Activated T-cell treated with anti-CD3 and anti-CD28 coated beads, Interleukin-2, amount 50 U/mL, for 4 hours (primary cell): ENCODE data around the gene PLA2G15. TPM values are rescaled to one million over a fixed set of nuclear protein-coding genes. Genes with fewer than 3 reads are reported as not detected.
"Not testable (repeated sequence)": the region's sequence is repeated elsewhere in the genome, so short reads cannot be mapped to it uniquely, and the experiment has no call there.

Experiments used
- ATAC-seq, 2 donors: fragments of 200-7000 bp; cut with Tn5 transposase; one replicate each; pipeline ENCODE4 v1.10.0; 2021
- DNase-seq: peaks from one replicate; pipeline ENCODE4 v3.0.0-alpha.2; 2020
- H3K27me3 Mint-ChIP-seq: one replicate; pipeline ENCODE4 v1.8.0; 2021; ENCODE audit warnings: low read depth, mixed read lengths
- H3K36me3 Mint-ChIP-seq: one replicate; pipeline ENCODE4 v1.8.0; 2022; ENCODE audit warnings: mixed read lengths; ENCODE audit not compliant: insufficient read depth
- H3K4me1 Mint-ChIP-seq: one replicate; pipeline ENCODE4 v1.8.0; 2021; ENCODE audit warnings: low read depth, mixed read lengths
- H3K4me3 Mint-ChIP-seq: one replicate; pipeline ENCODE4 v1.8.0; 2021; ENCODE audit warnings: mild to moderate bottlenecking, moderate library complexity, mixed read lengths
- H3K9me3 Mint-ChIP-seq: one replicate; pipeline ENCODE4 v1.8.0; 2021; ENCODE audit warnings: mixed read lengths
- total RNA-seq, 3 donors: library from RNA; stranded (reverse); gene quantifications; one replicate each; pipeline ENCODE4 v1.2.1, GENCODE V29; 2021

Gene PLA2G15
- total RNA-seq, 3 donors from 2014 or later: 7.4 to 11.0 (median 7.9) TPM

- Mint-ChIP-seq H3K4me3 (peak overlapping the region; percentile 62), H3K36me3 (peaks cover 62% of the 10 kb centered on the region), H3K4me1 (peaks cover 99% of the 10 kb centered on the region), H3K9me3 (no peaks in the 10 kb centered on the region), H3K27me3 (no peaks in the 10 kb centered on the region)
- DNase-seq: no peak
- peak; percentile 15 to 32 for ATAC-seq
Measured at GRCh38 chr16:68286153-68287074, 41.2 kb downstream of the PLA2G15 start.

GRCh38 chr16:68287276-68288251 is 42.4 kb downstream of the PLA2G15 start:
- peaks cover 58% of the 10 kb centered on the region for H3K36me3 Mint-ChIP-seq
- peak; percentile 8 to 15 for ATAC-seq
- peak overlapping the region; percentile 47 for H3K4me3 Mint-ChIP-seq
- peak; percentile 27 for DNase-seq
- H3K27me3 Mint-ChIP-seq: no peaks in the 10 kb centered on the region
- peaks cover 98% of the 10 kb centered on the region for H3K4me1 Mint-ChIP-seq
- H3K9me3 Mint-ChIP-seq: no peaks in the 10 kb centered on the region

DNA sequence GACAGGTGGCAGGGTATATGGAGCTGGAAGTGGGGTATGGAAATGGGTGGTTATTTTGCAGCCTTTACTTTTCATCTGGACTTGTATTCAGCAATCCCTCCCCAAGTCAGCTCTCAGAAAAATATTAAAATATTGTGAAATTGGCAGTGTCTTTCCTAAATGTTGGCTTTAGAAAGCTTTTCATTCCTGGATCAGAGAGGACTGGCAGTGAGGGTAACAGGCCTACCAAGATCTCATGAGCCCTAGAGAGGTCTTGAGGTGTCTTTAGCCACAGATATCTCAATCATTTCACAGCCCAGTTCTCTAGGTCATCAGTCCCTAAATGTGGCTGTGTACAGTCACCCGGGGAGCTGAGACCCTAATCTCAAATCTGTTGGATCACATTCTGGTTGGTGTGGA is 43.1 kb downstream of the PLA2G15 start:
- H3K4me1 Mint-ChIP-seq: peaks cover 95% of the 10 kb centered on the region
- peaks cover 57% of the 10 kb centered on the region for H3K36me3 Mint-ChIP-seq
- no peak for DNase-seq
- no peak for ATAC-seq
- H3K9me3 Mint-ChIP-seq: no peaks in the 10 kb centered on the region
- H3K4me3 Mint-ChIP-seq: no peak overlapping the region
- no peaks in the 10 kb centered on the region for H3K27me3 Mint-ChIP-seq

DNA sequence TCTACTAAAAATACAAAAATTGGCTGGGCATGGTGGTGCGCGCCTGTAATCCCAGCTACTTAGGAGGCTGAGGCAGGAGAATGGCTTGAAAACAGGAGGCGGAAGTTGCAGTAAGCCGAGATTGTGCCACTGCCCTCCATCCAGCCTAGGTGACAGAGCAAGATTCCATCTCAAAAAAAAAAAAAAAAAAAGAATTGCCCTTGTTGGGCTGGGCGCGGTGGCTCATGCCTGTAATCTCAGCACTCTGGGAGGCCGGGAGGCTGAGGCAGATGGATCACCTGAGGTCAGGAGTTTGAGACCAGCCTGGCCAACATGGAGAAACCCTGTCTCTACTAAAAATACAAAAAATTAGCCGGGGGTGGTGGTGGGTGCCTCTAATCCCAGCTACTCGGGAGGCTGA is 43.6 kb downstream of the PLA2G15 start:
- not testable (repeated sequence) for ATAC-seq, H3K4me3 Mint-ChIP-seq, DNase-seq, H3K9me3 Mint-ChIP-seq, H3K27me3 Mint-ChIP-seq
- Mint-ChIP-seq H3K36me3 (peaks cover 57% of the 10 kb centered on the region), H3K4me1 (peaks cover 95% of the 10 kb centered on the region)

GRCh38 chr16:68289202-68289601 is 44.0 kb downstream of the PLA2G15 start:
- DNase-seq: no peak
- H3K36me3 Mint-ChIP-seq: peaks cover 59% of the 10 kb centered on the region
- H3K4me3 Mint-ChIP-seq: peak overlapping the region; percentile 25
- no peaks in the 10 kb centered on the region for H3K9me3 Mint-ChIP-seq
- no peaks in the 10 kb centered on the region for H3K27me3 Mint-ChIP-seq
- ATAC-seq: no peak
- H3K4me1 Mint-ChIP-seq: peaks cover 93% of the 10 kb centered on the region

DNA sequence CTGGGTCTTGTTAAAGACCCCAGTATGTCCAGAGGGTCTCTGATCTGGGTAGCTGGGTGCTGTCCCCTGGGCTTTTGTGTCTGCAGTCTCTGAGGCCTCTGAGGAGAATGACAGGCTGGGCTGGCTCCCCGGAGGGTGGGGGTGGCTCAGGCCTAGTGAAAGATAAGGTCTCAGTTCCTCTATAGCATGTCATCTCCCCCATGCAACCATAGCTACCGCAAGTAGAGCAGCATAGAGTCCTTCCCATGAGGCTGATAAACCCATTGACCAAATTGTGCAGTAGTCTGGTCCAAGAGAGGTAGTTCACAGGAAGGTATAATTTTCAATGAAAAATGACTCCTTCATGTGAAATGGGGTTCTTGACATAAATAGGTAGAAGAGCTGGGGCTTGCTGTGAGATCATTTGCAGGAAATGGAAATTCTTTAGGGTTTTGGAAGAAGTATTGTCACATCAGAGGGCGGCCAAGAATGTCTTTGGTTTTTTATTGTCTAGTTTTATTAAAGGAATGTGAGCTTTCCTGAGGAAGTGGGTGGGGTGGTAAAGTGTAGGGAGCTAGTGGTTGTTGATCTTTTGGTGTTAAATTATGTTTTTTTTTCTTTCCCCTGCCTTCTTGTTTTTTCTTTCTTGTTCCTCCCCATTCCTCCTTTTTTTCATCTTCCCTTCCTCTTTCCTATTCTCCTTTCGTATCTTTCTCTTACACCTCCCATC is 44.6 kb downstream of the PLA2G15 start:
- Mint-ChIP-seq H3K36me3 (peaks cover 64% of the 10 kb centered on the region), H3K4me3 (peak overlapping the region; percentile 25), H3K4me1 (peaks cover 89% of the 10 kb centered on the region), H3K9me3 (no peaks in the 10 kb centered on the region), H3K27me3 (no peaks in the 10 kb centered on the region)
- ATAC-seq (peak; percentile 79 to 80), DNase-seq (peak; percentile 40)

GRCh38 chr16:68290450-68290849 is 45.3 kb downstream of the PLA2G15 start:
- Mint-ChIP-seq H3K9me3 (no peaks in the 10 kb centered on the region), H3K4me1 (peaks cover 83% of the 10 kb centered on the region), H3K27me3 (no peaks in the 10 kb centered on the region), H3K36me3 (peaks cover 66% of the 10 kb centered on the region), H3K4me3 (no peak overlapping the region)
- no peak for ATAC-seq
- DNase-seq: no peak

DNA sequence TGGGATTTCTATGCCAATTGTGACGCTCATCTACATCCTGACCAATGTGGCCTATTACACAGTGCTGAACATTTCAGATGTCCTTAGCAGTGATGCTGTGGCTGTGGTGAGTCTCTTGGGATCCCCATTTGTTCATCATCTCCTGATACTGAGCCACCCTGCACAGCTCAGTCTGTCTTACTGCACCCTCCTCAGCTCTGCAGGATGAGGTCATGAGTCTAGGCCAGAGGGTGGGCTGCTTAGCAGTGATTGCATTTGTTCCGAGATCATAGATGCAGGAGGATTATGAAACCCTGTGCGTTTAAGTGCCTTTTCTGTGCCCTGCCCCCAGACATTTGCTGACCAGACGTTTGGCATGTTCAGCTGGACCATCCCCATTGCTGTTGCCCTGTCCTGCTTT is 46.1 kb downstream of the PLA2G15 start:
- H3K4me3 Mint-ChIP-seq: no peak overlapping the region
- H3K36me3 Mint-ChIP-seq: peaks cover 68% of the 10 kb centered on the region
- ATAC-seq (no peak), DNase-seq (no peak)
- peaks cover 75% of the 10 kb centered on the region for H3K4me1 Mint-ChIP-seq
- H3K27me3 Mint-ChIP-seq: no peaks in the 10 kb centered on the region
- no peaks in the 10 kb centered on the region for H3K9me3 Mint-ChIP-seq

DNA sequence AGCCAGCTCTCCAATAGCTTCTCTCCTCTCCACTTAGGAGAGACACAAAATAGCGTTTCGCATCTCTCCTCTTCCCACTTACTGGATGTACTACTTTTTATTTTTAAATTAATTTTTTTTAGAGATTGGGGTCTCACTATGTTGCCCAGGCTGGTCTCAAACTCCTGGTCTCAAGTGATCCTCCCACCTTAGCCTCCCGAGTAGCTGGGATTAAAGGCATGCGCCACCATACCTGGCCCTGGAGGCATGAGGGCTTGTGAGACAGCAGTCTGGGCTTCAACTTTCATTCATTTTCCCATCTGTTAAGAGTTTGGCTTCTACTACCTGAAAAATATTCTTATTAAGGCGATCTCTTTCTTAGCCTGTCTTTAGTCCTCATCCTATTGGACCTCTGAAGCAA is 47.3 kb downstream of the PLA2G15 start:
- Mint-ChIP-seq H3K4me1 (peaks cover 63% of the 10 kb centered on the region), H3K9me3 (no peaks in the 10 kb centered on the region), H3K27me3 (no peaks in the 10 kb centered on the region), H3K36me3 (peaks cover 68% of the 10 kb centered on the region), H3K4me3 (no peak overlapping the region)
- ATAC-seq (no peak), DNase-seq (no peak)

- DNase-seq: no peak
- Mint-ChIP-seq H3K4me3 (no peak overlapping the region), H3K36me3 (peaks cover 62% of the 10 kb centered on the region), H3K27me3 (no peaks in the 10 kb centered on the region), H3K9me3 (no peaks in the 10 kb centered on the region), H3K4me1 (peaks cover 27% of the 10 kb centered on the region)
- no peak for ATAC-seq
Measured at GRCh38 chr16:68296291-68296690, 51.1 kb downstream of the PLA2G15 start.

DNA sequence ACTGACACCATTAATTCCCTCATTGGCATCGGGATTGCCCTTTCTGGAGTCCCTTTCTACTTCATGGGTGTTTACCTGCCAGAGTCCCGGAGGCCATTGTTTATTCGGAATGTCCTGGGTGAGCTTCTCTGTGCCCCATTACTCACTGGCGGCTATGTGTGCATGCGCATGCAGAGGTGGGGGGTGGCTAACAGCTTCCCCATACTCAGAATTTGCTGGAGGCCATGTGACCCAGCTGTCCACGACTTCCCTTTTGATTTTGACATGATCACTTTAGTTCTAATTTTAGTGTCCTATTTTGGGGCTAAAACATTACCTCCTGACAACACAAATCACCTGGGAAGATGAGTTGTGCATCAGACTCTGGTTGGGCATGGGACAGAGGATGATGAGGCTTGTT is 51.5 kb downstream of the PLA2G15 start:
- no peaks in the 10 kb centered on the region for H3K27me3 Mint-ChIP-seq
- ATAC-seq (no peak), DNase-seq (no peak)
- no peak overlapping the region for H3K4me3 Mint-ChIP-seq
- H3K36me3 Mint-ChIP-seq: peaks cover 62% of the 10 kb centered on the region
- H3K9me3 Mint-ChIP-seq: no peaks in the 10 kb centered on the region
- H3K4me1 Mint-ChIP-seq: peaks cover 23% of the 10 kb centered on the region

- no peak overlapping the region for H3K4me3 Mint-ChIP-seq
- H3K36me3 Mint-ChIP-seq: peaks cover 60% of the 10 kb centered on the region
- ATAC-seq (no peak), DNase-seq (no peak)
- no peaks in the 10 kb centered on the region for H3K27me3 Mint-ChIP-seq
- no peaks in the 10 kb centered on the region for H3K9me3 Mint-ChIP-seq
- peaks cover 13% of the 10 kb centered on the region for H3K4me1 Mint-ChIP-seq
Measured at GRCh38 chr16:68297908-68298307, 52.7 kb downstream of the PLA2G15 start.

DNA sequence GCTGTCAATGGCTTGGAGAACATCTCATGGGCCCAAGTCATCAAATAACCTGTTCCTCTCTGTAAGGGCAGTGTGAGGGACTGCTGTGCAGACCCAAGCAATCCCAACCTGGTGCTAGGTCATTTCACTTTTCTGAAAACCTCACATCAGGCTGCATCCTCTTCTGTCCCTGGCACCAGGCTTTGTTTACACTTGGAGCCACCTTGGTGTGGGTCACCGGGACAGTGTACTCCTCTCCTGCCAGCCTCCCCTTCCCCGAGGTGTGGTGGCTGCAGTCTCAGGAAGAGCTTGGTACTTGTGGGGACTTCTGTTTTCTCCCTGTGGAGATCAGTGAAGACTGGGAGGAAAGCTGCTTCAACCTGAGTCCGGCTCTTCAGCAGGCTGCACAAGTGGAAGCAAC is 53.1 kb downstream of the PLA2G15 start:
- Mint-ChIP-seq H3K4me3 (no peak overlapping the region), H3K27me3 (no peaks in the 10 kb centered on the region), H3K36me3 (peaks cover 59% of the 10 kb centered on the region), H3K4me1 (peaks cover 11% of the 10 kb centered on the region), H3K9me3 (no peaks in the 10 kb centered on the region)
- DNase-seq: no peak
- ATAC-seq: no peak
